Activated CD4-positive, alpha-beta T cell treated with anti-CD3 and anti-CD28 coated beads, Interleukin-10, Interleukin-2, amounts not matched to agents 100 ng/mL and 50 ng/mL, durations not matched to agents 16 hours and 8 hours (primary cell): ENCODE measurements around the gene CCDC150.
"Not testable (repeated sequence)": the region's sequence is repeated elsewhere in the genome, so short reads cannot be mapped to it uniquely, and the experiment has no call there.

ENCODE experiments used
- DNase-seq: peaks from one replicate; pipeline ENCODE4 v3.0.0-alpha.2; 2020

CCDC150 gene

DNA sequence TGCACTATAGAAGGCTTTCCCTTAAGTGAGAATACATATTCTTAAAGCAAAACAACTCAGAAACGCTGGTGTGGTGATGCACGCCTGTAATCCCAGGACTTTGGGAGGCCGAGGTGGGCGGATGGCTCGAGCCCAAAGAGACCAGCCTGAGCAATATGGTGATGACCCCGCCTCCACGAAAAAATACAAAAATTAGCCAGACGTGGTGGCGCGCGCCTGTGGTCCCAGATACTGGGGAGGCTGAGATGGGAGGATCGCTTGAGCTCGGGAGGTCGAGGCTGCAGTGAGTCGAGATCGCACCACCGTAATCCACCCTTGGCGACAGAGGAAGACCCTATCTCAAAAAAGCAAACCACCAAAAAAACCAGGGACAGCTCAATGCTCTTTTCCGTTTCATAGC is 750 bp upstream of the CCDC150 start:
- no peak for DNase-seq

- DNase-seq: no peak
Measured at GRCh38 chr2:196640031-196640548, 575 bp downstream of the CCDC150 start.

DNA sequence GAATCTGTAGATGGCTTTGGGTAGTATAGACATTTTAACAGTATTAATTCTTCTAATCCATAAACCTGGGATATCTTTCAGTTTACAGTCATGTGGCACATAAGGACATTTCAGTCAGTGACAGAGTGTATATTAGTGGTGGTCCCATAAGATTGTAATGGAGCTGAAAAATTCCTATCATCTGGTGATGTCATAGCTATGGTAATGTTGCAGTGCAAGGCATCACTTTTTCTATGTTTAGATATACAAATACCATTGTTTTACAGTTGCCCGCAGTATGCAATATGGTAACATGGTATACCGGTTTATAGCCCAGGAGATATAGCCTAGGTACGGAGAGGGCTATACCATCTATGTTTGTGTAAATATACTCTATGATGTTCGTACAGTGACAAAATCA is 9.7 kb downstream of the CCDC150 start:
- DNase-seq: no peak

DNA sequence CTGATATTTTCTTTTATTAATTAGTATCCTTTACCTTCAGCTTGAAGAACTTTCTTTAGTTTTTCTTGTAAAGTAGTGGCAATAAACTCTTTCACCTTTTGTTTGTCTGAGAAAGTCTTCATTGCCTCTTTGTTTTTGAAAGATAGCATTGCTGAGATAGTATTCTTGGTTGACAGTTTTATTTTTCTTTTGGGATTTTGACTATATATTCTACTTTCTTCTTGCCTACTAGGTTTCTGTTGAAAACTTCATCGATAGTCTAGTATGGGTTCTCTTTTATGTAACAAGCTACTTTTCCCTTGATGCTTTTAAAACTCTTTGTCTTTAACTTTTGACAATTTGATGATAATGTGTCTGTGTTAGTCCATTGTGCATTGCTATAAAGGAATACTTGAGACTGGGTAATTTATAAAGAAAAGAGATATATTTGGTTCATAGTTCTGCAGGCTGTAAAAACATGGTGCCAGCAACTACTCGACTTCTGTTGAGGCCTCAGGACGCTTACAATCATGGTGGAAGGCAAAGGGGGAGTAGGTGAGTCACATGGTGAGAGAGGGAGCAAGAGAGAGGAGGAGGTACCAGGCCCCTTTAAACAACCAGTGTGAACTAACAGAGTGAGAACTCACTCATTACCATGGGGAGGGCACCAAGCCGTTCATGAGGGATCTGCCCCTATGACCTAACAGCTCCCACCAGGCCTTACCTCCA is 12.0 kb downstream of the CCDC150 start:
- DNase-seq: no peak

GRCh38 chr2:196652869-196653268 is 13.4 kb downstream of the CCDC150 start:
- DNase-seq: no peak

GRCh38 chr2:196653843-196654242 is 14.3 kb downstream of the CCDC150 start:
- DNase-seq: no peak

DNA sequence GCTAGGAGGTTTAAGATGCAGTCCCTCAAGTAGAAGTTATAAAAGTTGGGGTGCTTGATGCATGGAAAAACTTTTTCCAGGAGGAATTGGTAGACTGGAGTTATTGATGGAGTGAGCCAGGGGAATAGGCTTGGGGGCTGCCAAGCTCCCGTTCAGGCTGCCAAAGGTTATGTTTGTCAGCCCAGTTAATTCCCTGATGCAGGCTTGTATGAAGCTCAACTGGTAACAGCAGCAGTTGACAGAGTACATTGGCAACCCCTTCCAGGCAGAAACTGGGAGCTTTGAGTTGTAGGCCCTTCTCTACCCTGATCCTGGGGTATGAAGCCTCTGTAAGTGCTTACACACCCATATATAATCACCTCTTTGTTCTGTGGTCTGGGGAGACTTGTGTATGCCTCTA is 16.2 kb downstream of the CCDC150 start:
- no peak for DNase-seq

DNA sequence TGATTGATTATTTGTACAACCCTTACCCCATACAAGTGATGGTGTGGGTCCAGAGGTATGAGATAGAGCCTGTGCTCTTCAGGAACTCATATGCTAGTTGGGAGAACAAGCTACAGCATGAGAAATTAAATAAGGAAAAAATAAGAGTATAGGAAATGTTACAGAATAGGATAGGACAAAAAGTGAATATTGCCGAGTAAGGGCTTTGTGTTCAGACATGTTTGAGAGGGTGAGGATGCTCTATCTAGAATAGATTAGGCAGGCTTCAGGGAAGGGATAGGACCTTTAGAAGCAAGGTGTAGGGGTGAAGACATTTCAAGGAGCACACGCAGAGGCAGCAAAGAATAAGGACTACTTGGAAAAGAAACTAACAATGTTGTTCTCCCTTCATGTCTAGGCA is 17.8 kb downstream of the CCDC150 start:
- no peak for DNase-seq

- DNase-seq: no peak
Measured at GRCh38 chr2:196659844-196660243, 20.3 kb downstream of the CCDC150 start.

GRCh38 chr2:196660244-196660643 is 20.7 kb downstream of the CCDC150 start:
- DNase-seq: no peak

- DNase-seq: no peak
Measured at GRCh38 chr2:196670342-196670741, 30.8 kb downstream of the CCDC150 start.

DNA sequence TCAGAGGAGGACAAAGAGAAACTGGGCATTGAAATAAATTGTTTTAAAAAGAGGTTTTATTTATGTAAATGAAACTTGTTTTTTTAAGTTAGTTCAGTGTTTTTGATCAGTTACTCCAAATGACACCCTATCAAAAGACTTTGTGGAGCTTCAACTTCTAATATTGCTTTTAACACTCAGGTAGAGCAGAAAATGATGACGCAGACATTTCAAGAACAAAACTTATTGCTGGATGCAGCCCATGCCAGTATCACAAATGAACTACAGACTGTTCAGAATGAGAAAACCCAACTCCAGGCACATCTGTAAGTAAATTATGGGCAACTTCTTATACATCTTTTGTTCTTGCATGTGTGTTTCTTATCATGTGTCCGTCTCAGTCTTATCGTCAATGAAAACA is 36.4 kb downstream of the CCDC150 start:
- DNase-seq: no peak

DNA sequence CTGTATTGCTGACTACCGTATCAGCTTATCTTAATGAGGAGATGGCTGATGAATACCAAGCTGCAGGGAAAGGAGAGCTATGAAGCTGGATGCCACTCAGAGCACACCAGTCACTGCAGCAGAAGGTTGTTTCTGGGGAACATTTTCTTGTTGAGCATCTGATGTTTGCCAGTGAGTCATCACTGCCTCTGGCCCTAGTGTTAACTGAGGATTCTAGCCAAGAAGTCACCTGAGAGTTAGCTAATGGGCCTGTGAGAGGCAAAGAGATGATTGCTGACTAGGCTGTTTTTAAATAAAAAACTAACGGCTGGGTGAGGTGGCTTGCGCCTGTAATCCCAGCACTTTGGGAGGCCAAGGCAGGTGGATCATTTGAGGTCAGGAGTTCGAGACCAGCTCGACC is 37.9 kb downstream of the CCDC150 start:
- DNase-seq: no peak

DNA sequence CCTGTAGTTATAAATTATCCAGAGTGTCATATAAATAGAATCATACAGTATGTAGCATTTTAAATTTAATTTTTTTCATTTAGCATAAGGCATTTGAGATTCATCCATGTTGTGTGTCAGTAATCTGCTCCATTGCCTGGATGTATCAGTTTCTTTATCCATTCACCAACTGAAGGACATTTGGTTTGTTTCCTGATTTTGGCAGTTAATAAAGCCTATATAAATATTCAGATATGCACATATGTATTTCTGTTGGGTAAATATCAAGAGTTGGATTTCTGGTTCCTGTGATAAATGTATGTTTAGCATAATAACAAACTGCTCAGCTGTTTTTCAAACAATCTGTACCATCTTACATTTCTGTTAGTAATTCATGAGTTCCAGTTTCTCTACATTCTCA is 39.9 kb downstream of the CCDC150 start:
- no peak for DNase-seq

- DNase-seq: no peak
Measured at GRCh38 chr2:196681510-196681909, 42.0 kb downstream of the CCDC150 start.

GRCh38 chr2:196685792-196686191 is 46.3 kb downstream of the CCDC150 start:
- DNase-seq: no peak

DNA sequence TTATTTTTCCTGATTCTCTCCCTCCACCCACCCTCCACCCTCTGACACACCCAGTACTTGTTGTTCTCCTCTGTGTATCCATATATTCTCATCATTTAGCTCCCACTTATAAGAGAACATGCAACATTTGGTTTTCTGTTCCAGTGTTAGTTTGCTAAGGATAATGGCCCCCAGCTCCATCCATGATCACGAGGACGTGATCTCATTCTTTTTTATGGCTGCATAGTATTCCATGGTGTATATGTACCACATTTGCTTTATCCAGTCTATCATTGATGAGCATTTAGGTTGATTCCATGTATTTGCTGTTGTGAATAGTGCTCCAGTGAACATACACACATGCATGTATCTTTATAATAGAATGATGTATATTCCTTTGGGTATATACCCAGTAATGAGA is 47.2 kb downstream of the CCDC150 start:
- DNase-seq: not testable (repeated sequence)

DNA sequence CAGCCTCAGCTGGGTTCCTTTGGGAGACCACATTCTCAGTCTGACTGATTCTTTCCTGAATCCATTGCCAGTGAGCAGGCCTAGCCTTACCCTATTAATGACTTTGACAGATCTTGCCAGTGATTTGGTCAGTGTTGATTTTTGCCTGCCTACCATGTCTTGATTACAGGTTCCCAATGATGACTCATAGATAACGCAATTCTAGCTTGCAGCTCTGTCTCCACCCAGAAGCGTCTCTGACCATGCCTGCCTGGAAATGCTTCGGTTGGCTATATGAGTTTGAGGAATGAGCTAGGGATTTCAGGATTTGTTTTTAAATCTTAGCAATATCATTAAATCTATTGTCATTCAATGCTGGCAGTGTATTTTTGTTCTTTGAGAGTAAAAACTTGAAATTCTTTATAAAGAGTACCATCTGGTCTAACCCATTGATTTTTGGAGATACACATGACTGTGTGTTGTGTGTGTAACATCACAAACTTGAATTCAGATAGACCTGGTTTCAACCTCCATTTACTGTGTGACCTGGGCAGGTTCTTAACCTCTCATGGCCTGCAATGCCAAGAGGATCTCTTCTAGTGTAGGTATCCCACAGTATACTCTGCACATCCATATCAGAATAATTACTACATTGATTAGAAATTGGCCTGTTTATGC is 57.0 kb downstream of the CCDC150 start:
- no peak for DNase-seq

- DNase-seq: no peak
Measured at GRCh38 chr2:196697825-196698224, 58.3 kb downstream of the CCDC150 start.

DNA sequence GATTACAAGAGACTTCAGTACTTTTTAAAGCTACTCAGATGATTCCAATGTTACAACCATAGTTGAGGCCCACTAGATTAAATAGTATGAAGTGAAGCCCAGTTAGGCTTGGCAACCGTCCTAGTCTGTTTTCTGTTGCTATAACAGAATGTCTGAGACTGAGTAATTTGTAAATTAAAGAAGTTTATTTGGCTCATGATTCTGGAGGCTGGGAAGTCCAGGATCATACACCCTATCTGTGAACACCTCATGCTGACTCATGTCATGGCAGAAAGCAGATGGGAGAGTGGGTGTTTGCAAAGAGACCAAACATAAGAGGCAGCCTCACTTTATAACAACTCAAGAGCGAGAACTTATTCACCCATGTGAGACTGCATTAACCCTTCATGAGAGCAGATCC is 63.1 kb downstream of the CCDC150 start:
- no peak for DNase-seq

- no peak for DNase-seq
Measured at GRCh38 chr2:196703695-196704094, 64.2 kb downstream of the CCDC150 start.

DNA sequence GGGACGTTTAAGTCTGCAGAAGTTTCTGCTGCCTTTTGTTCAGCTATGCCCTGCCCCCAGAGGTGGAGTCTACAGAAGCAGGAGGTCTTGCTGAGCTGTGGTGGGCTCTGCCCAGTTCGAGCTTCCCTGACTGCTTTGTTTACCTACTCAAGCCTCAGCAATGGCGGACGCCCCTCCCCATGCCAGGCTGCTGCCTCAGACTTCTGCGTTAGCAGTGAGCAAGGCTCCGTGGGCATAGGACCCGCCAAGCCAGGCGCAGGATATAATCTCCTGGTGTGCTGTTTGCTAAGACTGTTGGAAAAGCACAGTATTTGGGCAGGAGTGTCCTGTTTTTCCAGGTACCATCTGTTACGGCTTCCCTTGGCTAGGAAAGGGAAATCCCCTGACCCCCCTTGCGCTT is 70.5 kb downstream of the CCDC150 start:
- DNase-seq: not testable (repeated sequence)

GRCh38 chr2:196711625-196712024 is 72.1 kb downstream of the CCDC150 start:
- DNase-seq: no peak

DNA sequence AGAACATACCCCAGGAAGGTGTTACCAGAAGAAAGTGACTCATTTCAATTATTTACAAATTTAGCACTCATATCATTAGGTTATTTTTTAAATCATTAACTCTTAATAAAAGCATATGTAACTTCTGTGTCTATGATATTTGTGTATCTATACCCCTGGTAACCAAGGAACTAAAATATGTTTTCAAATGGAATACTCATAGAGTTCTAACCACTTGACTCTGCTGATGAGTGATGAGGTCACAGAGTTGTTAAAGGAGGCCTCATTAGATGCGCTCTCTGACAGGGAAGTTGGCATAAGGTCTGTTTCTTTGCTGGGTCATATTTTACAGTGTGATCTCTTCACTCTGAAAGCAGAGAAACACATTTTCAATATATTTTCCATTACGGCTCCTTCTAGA is 73.4 kb downstream of the CCDC150 start:
- no peak for DNase-seq
